HCT116 (cell line): ENCODE results near the gene CERCAM. TPM values are rescaled to one million over a fixed set of nuclear protein-coding genes. Genes with fewer than 3 reads are reported as not detected.

ENCODE experiments used
- ATAC-seq: fragments of 200-7000 bp; cut with Tn5 transposase; 2 replicates; pipeline ENCODE4 v1.9.1; 2020; ENCODE audit warnings: mild to moderate bottlenecking, moderate library complexity
- BruUV-seq: library from RNA; stranded (reverse); fragments of 400-500 nt; replicated peaks from 2 replicates; lab custom pipeline; 2021; lab: Mats Ljungman, UMichigan
- CTCF ChIA-PET: fragments of 300-600 bp; sonication (Branson Sonifier 250); formaldehyde crosslinking; loops from one replicate; lab custom pipeline; 2021; ENCODE audit warnings: antibody characterized with exemption; lab: Charles Lee
- POLR2A ChIA-PET: fragments of 300-600, 350-600 bp; sonication (Branson Sonifier 250); formaldehyde crosslinking; loops from one replicate; lab custom pipeline; 2021; ENCODE audit warnings: antibody characterized with exemption; lab: Charles Lee
- RAD21 ChIA-PET, 2 experiments: fragments of 300-600 bp; sonication (Branson Sonifier 250); formaldehyde crosslinking; loops; one replicate each; lab custom pipeline; 2023; ENCODE audit warnings: low total read pairs in 2 of 2; ENCODE audit not compliant: uncharacterized antibody in 2 of 2, unreplicated experiment in 2 of 2, low non-redundant PET in 1 of 2; lab: Charles Lee
- DNase-seq: peaks from one replicate; pipeline ENCODE4 v3.0.0-alpha.2; 2010; ENCODE audit warnings: low read depth, low spot score
- H2AFZ ChIP-seq: fragments of 200-600 bp; shearing (Covaris generic), sonication (generic); 2 replicates; pipeline ENCODE4 v1.6.1; 2017; ENCODE audit warnings: low read depth, mixed run types, mixed read lengths, antibody characterized with exemption, low read length; ENCODE audit not compliant: poor library complexity, severe bottlenecking
- H3K27ac ChIP-seq: 2 replicates; pipeline ENCODE4 v1.5.1; 2012; ENCODE audit warnings: low read depth, low read length
- H3K27me3 ChIP-seq: fragments of 200-600 bp; sonication (generic); 2 replicates; pipeline ENCODE4 v1.6.1; 2016; ENCODE audit warnings: mixed run types, low read length, mixed read lengths; ENCODE audit not compliant: insufficient read depth
- H3K36me3 ChIP-seq, 2 experiments: fragments of 200-500 bp in 1 of 2; fragments of 200-600 bp in 1 of 2; sonication (Bioruptor generic) in 1 of 2; sonication (generic) in 1 of 2; 2 replicates each; pipeline versions ENCODE4 v1.5.1 to v1.6.1; 2014 to 2016; ENCODE audit warnings: low read length in 2 of 2, inconsistent platforms in 1 of 2, mixed read lengths in 1 of 2, mixed run types in 1 of 2; ENCODE audit not compliant: insufficient read depth in 2 of 2, control insufficient read depth in 1 of 2
- H3K4me1 ChIP-seq, 2 experiments: fragments of 200-600 bp in 1 of 2; sonication (generic) in 1 of 2; 2 replicates each; pipeline versions ENCODE4 v1.5.1 to v1.6.1; 2012 to 2017; ENCODE audit warnings: low read length in 2 of 2, inconsistent platforms in 1 of 2, mild to moderate bottlenecking in 1 of 2, mixed read lengths in 1 of 2, mixed run types in 1 of 2, moderate library complexity in 1 of 2; ENCODE audit not compliant: insufficient read depth in 2 of 2, control insufficient read depth in 1 of 2
- H3K4me2 ChIP-seq: fragments of 200-600 bp; sonication (generic); 2 replicates; pipeline ENCODE4 v1.6.1; 2017; ENCODE audit warnings: mixed run types, low read length, mixed read lengths
- H3K4me3 ChIP-seq, 2 experiments: fragments of 200-600 bp in 1 of 2; sonication (generic) in 1 of 2; replicated peaks in 1 of 2; 2 replicates each; pipeline ENCODE4 v1.5.1; 2011 to 2016; ENCODE audit warnings: low read length in 2 of 2, control low read depth in 1 of 2, low read depth in 1 of 2, mild to moderate bottlenecking in 1 of 2, mixed read lengths in 1 of 2, mixed run types in 1 of 2
- H3K79me2 ChIP-seq: fragments of 200-600 bp; sonication (generic); 2 replicates; pipeline ENCODE4 v1.6.1; 2017; ENCODE audit warnings: mild to moderate bottlenecking, mixed run types, low read length, moderate library complexity, mixed read lengths; ENCODE audit not compliant: insufficient read depth
- H3K9ac ChIP-seq: fragments of 200-600 bp; sonication (generic); 2 replicates; pipeline ENCODE4 v1.6.1; 2016; ENCODE audit warnings: low read length, mixed read lengths
- H3K9me2 ChIP-seq: fragments of 200-600 bp; sonication (generic), shearing (Covaris generic); 2 replicates; pipeline ENCODE4 v1.6.1; 2017; ENCODE audit warnings: mixed run types, mild to moderate bottlenecking, moderate library complexity; ENCODE audit not compliant: insufficient read depth
- H3K9me3 ChIP-seq, 2 experiments: fragments of 200-500 bp in 1 of 2; fragments of 200-600 bp in 1 of 2; sonication (Bioruptor generic) in 1 of 2; sonication (generic) in 1 of 2; 2 replicates each; pipeline ENCODE4 v1.6.1; 2014 to 2017; ENCODE audit warnings: low read length in 2 of 2, mixed read lengths in 2 of 2, inconsistent platforms in 1 of 2, low read depth in 1 of 2, mild to moderate bottlenecking in 1 of 2, mixed run types in 1 of 2, moderate library complexity in 1 of 2; ENCODE audit not compliant: control insufficient read depth in 1 of 2, insufficient read depth in 1 of 2
- H4K20me1 ChIP-seq: fragments of 200-600 bp; sonication (generic), shearing (Covaris generic); 2 replicates; pipeline ENCODE4 v1.6.1; 2017; ENCODE audit warnings: mixed run types, mild to moderate bottlenecking, moderate library complexity; ENCODE audit not compliant: insufficient read depth
- ATF3 ChIP-seq: IDR thresholded peaks from 2 replicates; pipeline ENCODE4 v1.6.1; 2012
- CBX3 ChIP-seq: IDR thresholded peaks from 2 replicates; pipeline ENCODE4 v1.6.1; 2012; ENCODE audit warnings: low read depth
- ELF1 ChIP-seq: IDR thresholded peaks from 2 replicates; pipeline ENCODE4 v1.6.1; 2012; ENCODE audit warnings: low read depth, borderline replicate concordance
- EZH2 ChIP-seq: fragments of 200-600 bp; sonication (generic); IDR thresholded peaks from 2 replicates; pipeline ENCODE4 v1.6.1; 2017; ENCODE audit warnings: antibody characterized with exemption, mixed run types
- EZH2phosphoT487 ChIP-seq: fragments of 200-600 bp; IDR thresholded peaks from 2 replicates; pipeline ENCODE4 v1.6.1; 2018; ENCODE audit warnings: antibody characterized with exemption, borderline replicate concordance
- FOSL1 ChIP-seq: IDR thresholded peaks from 2 replicates; pipeline ENCODE4 v1.6.1; 2012; ENCODE audit warnings: low read depth
- JUND ChIP-seq: IDR thresholded peaks from 2 replicates; pipeline ENCODE4 v1.6.1; 2012
- MAX ChIP-seq: IDR thresholded peaks from 2 replicates; pipeline ENCODE4 v1.6.1; 2012
- POLR2A ChIP-seq: IDR thresholded peaks from 2 replicates; pipeline ENCODE4 v1.7.0; 2011; ENCODE audit warnings: borderline replicate concordance; ENCODE audit not compliant: insufficient read depth, insufficient read length; ENCODE audit errors: extremely low read depth
- REST ChIP-seq: IDR thresholded peaks from 2 replicates; pipeline ENCODE4 v1.6.1; 2012; ENCODE audit warnings: low read depth
- SIN3A ChIP-seq: IDR thresholded peaks from 2 replicates; pipeline ENCODE4 v1.6.1; 2012; ENCODE audit warnings: low read depth
- SP1 ChIP-seq: IDR thresholded peaks from 2 replicates; pipeline ENCODE4 v1.6.1; 2012; ENCODE audit warnings: low read depth
- SRF ChIP-seq: IDR thresholded peaks from 2 replicates; pipeline ENCODE4 v1.6.1; 2012; ENCODE audit warnings: low read depth
- YY1 ChIP-seq: IDR thresholded peaks from 2 replicates; pipeline ENCODE4 v1.6.1; 2011; ENCODE audit warnings: low read length, low read depth, moderate library complexity, mild to moderate bottlenecking; ENCODE audit not compliant: insufficient replicate concordance; ENCODE audit errors: extremely low read depth
- ZFX ChIP-seq: fragments of 450-650 bp; IDR thresholded peaks from 2 replicates; pipeline ENCODE4 v1.6.1; 2017
- intact Hi-C: fragments of 100-400 bp; cut with micrococcal nuclease; formaldehyde crosslinking; loops from 2 replicates; pipeline ENCODE4 v1.10.0; 2022
- total RNA-seq: library from RNA; stranded (reverse); gene quantifications from one replicate; pipeline ENCODE4 v1.2.1, GENCODE V29; 2021; ENCODE audit not compliant: unreplicated experiment
- TF ChIP-seq, protein P1 (sequence below): IDR thresholded peaks from 2 replicates; pipeline ENCODE4 v1.6.1; 2011; ENCODE audit warnings: mild to moderate bottlenecking, low read length, moderate library complexity; ENCODE audit not compliant: insufficient replicate concordance; ENCODE audit errors: extremely low read depth

CERCAM gene
- total RNA-seq, 1 experiment from 2014 or later, result 27.0 TPM

GRCh38 chr9:128374221-128374675 is 46.4 kb upstream of the CERCAM start:
- H3K36me3 ChIP-seq, result peaks cover 0 to 8% of the 10 kb centered on the region in 2 experiments; a peak in 2 of 4 replicates
- TF ChIP-seq SP1 (no peak), JUND (no peak), EZH2phosphoT487 (no peak), ELF1 (no peak), ZFX (no peak), EZH2 (no peak), MAX (no peak)
- TF ChIP-seq, all 23 proteins: peak for 0
- ATAC-seq (no peak), DNase-seq (no peak)
- no peaks in the 10 kb centered on the region for H3K9me2 ChIP-seq
- no peaks in the 10 kb centered on the region for H3K9me3 ChIP-seq
- POLR2A ChIA-PET, result interaction anchor here (0.7 kb wide), 1 partner anchor 227 kb away, joined by 3 read pairs; no protein-coding TSS in a partner anchor
- H3K79me2 ChIP-seq, result peaks cover 62% of the 10 kb centered on the region
- no peaks in the 10 kb centered on the region; the same call in 1 of the 2 replicates for H4K20me1 ChIP-seq
- no peak overlapping the region for H3K9ac ChIP-seq
- H3K4me2 ChIP-seq, result no peak overlapping the region
- peaks cover 13 to 16% of the 10 kb centered on the region in 2 experiments; a peak in 3 of 4 replicates for H3K4me1 ChIP-seq
- RAD21 ChIA-PET, result no interaction called here
- H3K27ac ChIP-seq, result no peak overlapping the region
- intact Hi-C loops, result no loop called here
- no peak overlapping the region for H2AFZ ChIP-seq
- BruUV-seq, result no TSS peak
- CTCF ChIA-PET, result no interaction called here
- H3K4me3 ChIP-seq, result no peak overlapping the region
- no peaks in the 10 kb centered on the region for H3K27me3 ChIP-seq

GRCh38 chr9:128375865-128376264 is 44.8 kb upstream of the CERCAM start:
- no TSS peak for BruUV-seq
- H3K4me1 ChIP-seq, result peaks cover 8 to 9% of the 10 kb centered on the region in 2 experiments; a peak in 3 of 4 replicates
- H3K9me2 ChIP-seq, result no peaks in the 10 kb centered on the region
- POLR2A ChIA-PET, result no interaction called here
- DNase-seq, result no peak
- no peaks in the 10 kb centered on the region for H3K27me3 ChIP-seq
- RAD21 ChIA-PET, result no interaction called here
- no peak overlapping the region for H3K4me3 ChIP-seq
- H3K27ac ChIP-seq, result no peak overlapping the region
- peaks cover 0 to 8% of the 10 kb centered on the region in 2 experiments; a peak in 2 of 4 replicates for H3K36me3 ChIP-seq
- CTCF ChIA-PET, result no interaction called here
- H3K9ac ChIP-seq, result no peak overlapping the region
- ATAC-seq, result no peak
- H4K20me1 ChIP-seq, result no peaks in the 10 kb centered on the region; the same call in 1 of the 2 replicates
- no peaks in the 10 kb centered on the region for H3K9me3 ChIP-seq
- no peak overlapping the region for H3K4me2 ChIP-seq
- H2AFZ ChIP-seq, result no peak overlapping the region
- peaks cover 62% of the 10 kb centered on the region for H3K79me2 ChIP-seq
- intact Hi-C loops, result no loop called here
- TF ChIP-seq ATF3 (no peak), MAX (no peak), SRF (no peak), SIN3A (no peak), POLR2A (no peak), REST (no peak), YY1 (no peak), CBX3 (no peak), FOSL1 (no peak)
- TF ChIP-seq, protein P1, sequence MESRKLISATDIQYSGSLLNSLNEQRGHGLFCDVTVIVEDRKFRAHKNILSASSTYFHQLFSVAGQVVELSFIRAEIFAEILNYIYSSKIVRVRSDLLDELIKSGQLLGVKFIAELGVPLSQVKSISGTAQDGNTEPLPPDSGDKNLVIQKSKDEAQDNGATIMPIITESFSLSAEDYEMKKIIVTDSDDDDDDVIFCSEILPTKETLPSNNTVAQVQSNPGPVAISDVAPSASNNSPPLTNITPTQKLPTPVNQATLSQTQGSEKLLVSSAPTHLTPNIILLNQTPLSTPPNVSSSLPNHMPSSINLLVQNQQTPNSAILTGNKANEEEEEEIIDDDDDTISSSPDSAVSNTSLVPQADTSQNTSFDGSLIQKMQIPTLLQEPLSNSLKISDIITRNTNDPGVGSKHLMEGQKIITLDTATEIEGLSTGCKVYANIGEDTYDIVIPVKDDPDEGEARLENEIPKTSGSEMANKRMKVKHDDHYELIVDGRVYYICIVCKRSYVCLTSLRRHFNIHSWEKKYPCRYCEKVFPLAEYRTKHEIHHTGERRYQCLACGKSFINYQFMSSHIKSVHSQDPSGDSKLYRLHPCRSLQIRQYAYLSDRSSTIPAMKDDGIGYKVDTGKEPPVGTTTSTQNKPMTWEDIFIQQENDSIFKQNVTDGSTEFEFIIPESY, result no peak
